K562 (cell line): ENCODE data around the gene RNF34. TPM values are rescaled to one million over a fixed set of nuclear protein-coding genes. Genes with fewer than 3 reads are reported as not detected.

Experiments
- ATAC-seq: fragments of 200-7000 bp; cut with Tn5 transposase; 3 replicates; pipeline ENCODE4 v1.9.1; 2020; ENCODE audit warnings: moderate library complexity
- BruUV-seq: library from RNA; stranded (reverse); fragments of 400-500 nt; replicated peaks from 2 replicates; lab custom pipeline; 2021; lab: Mats Ljungman, UMichigan
- CTCF ChIA-PET: fragments of 300-600 bp; formaldehyde crosslinking; extraction: SDS; loops from one replicate; lab custom pipeline; 2021; ENCODE audit warnings: low intra/inter-chr PET ratio; lab: Yijun Ruan, JAX
- POLR2A ChIA-PET: fragments of 300-600, 350-650 bp; sonication (Branson Sonifier 250); formaldehyde crosslinking; extraction: SDS; loops from one replicate; lab custom pipeline; 2021; ENCODE audit warnings: antibody characterized with exemption, inconsistent platforms; lab: Yijun Ruan, JAX
- DNase-seq, 4 experiments: peaks; one replicate each; pipeline versions ENCODE4 v3.0.0 to v3.0.0-alpha.2; 2011 to 2018; ENCODE audit warnings: low spot score in 3 of 4, mixed read lengths in 3 of 4; ENCODE audit errors: extremely low read depth in 1 of 4
- FAIRE-seq: peaks from 2 replicates; lab custom pipeline; 2011; peaks lifted over from hg19 to GRCh38; lab: Jason Lieb, UNC
- H2AFZ ChIP-seq: 2 replicates; pipeline ENCODE4 v1.6.0; 2011; ENCODE audit warnings: low read depth, low read length, control low read depth, inconsistent platforms
- H3K27ac ChIP-seq: fragments of 200-600 bp; 3 replicates; pipeline ENCODE4 v1.8.0; 2011; ENCODE audit warnings: low read depth, mild to moderate bottlenecking, control low read depth, inconsistent platforms, low read length, moderate library complexity, mixed read lengths; ENCODE audit errors: extremely low read depth
- H3K27me3 ChIP-seq, 2 experiments: fragments of 300-600 bp in 1 of 2; 2 replicates in 1 of 2; 3 replicates in 1 of 2; pipeline versions ENCODE4 v1.6.0 to v1.8.0; 2011; ENCODE audit warnings: inconsistent platforms in 2 of 2, low read length in 2 of 2, mild to moderate bottlenecking in 1 of 2, mixed read lengths in 1 of 2, moderate library complexity in 1 of 2; ENCODE audit not compliant: control insufficient read depth in 2 of 2, insufficient read depth in 2 of 2
- H3K36me3 ChIP-seq: fragments of 300-600 bp; 3 replicates; pipeline ENCODE4 v1.8.0; 2011; ENCODE audit warnings: mild to moderate bottlenecking, low read length, inconsistent platforms; ENCODE audit not compliant: control insufficient read depth, insufficient read depth
- H3K4me1 ChIP-seq, 2 experiments: fragments of 200-600 bp in 1 of 2; replicated peaks in 1 of 2; 2 replicates in 1 of 2; 3 replicates in 1 of 2; pipeline versions ENCODE4 v1.5.1 to v1.8.0; 2011; ENCODE audit warnings: inconsistent platforms in 2 of 2, low read length in 2 of 2, mild to moderate bottlenecking in 1 of 2, mixed read lengths in 1 of 2, moderate library complexity in 1 of 2; ENCODE audit not compliant: control insufficient read depth in 2 of 2, insufficient read depth in 2 of 2
- H3K4me2 ChIP-seq: 2 replicates; pipeline ENCODE4 v1.6.1; 2011; ENCODE audit warnings: low read length, control low read depth, inconsistent platforms, mixed read lengths; ENCODE audit not compliant: insufficient read depth
- H3K4me3 ChIP-seq: fragments of 200-600 bp; sonication (generic), shearing (Covaris generic); 2 replicates; pipeline ENCODE4 v1.5.1; 2016; ENCODE audit warnings: control low read depth, inconsistent platforms
- H3K79me2 ChIP-seq: fragments of 200-600 bp; 3 replicates; pipeline ENCODE4 v1.8.0; 2011; ENCODE audit warnings: low read length, inconsistent platforms; ENCODE audit not compliant: control insufficient read depth, insufficient read depth
- H3K9ac ChIP-seq, 2 experiments: 2 replicates each; pipeline versions ENCODE4 v1.6.0 to v1.6.1; 2011; ENCODE audit warnings: low read depth in 2 of 2, low read length in 2 of 2, control low read depth in 1 of 2, inconsistent platforms in 1 of 2, mild to moderate bottlenecking in 1 of 2, mixed read lengths in 1 of 2; ENCODE audit not compliant: insufficient read depth in 1 of 2
- H3K9me1 ChIP-seq: one replicate; pipeline ENCODE4 v1.6.0; 2011; ENCODE audit warnings: inconsistent platforms, mild to moderate bottlenecking, low read length, moderate library complexity; ENCODE audit not compliant: control insufficient read depth, insufficient read depth
- H3K9me3 ChIP-seq: replicated peaks from 2 replicates; pipeline ENCODE4 v1.5.1; 2011; ENCODE audit warnings: low read depth, low read length, inconsistent platforms; ENCODE audit not compliant: control insufficient read depth, insufficient read depth
- H4K20me1 ChIP-seq: replicated peaks from 2 replicates; pipeline ENCODE4 v1.6.1; 2011; ENCODE audit warnings: low read length, inconsistent platforms, mixed read lengths; ENCODE audit not compliant: control insufficient read depth, insufficient read depth
- WGBS: fragments of 100-300 bp; shearing (Covaris generic); methylation state at CpG from one replicate; pipeline ENCODE4 v1.1.6; 2016; ENCODE audit warnings: low coverage, mixed read lengths; ENCODE audit not compliant: insufficient coverage; ENCODE audit errors: missing lambda C conversion rate; 5-methylcytosine and 5-hydroxymethylcytosine counted together
- in situ Hi-C: fragments of 300-500 bp; cut with MboI; formaldehyde crosslinking; loops from 4 replicates; pipeline ENCODE4 v1.15.0; 2018; ENCODE audit warnings: inconsistent platforms, mixed read lengths
- intact Hi-C: fragments of 100-400 bp; cut with micrococcal nuclease; formaldehyde crosslinking; loops from 2 replicates; pipeline ENCODE4 v1.14.2; 2022
- polyA plus RNA-seq, 8 experiments: library from polyadenylated mRNA; depleted of rRNA in 4 of 8; stranded (reverse) in 5 of 8; unstranded in 3 of 8; fragments of >200 nt; fragmentation: Nextera tagmentation in 2 of 8; fragmentation: Illumina TruSeq in 1 of 8; extraction: Ambion mirVana in 2 of 8; extraction: Trizol in 1 of 8; gene quantifications; 2 replicates each; pipeline versions ENCODE4 v1.2.1 to v1.2.3, GENCODE V29; 2011 to 2014; ENCODE audit warnings: inconsistent platforms in 1 of 8, missing spikeins in 1 of 8
- total RNA-seq, 7 experiments: library from RNA; depleted of rRNA in 6 of 7; stranded (reverse); fragments of >200 nt in 6 of 7; fragmentation: Illumina TruSeq in 2 of 7; extraction: Trizol in 2 of 7; gene quantifications; 2 replicates each; pipeline versions ENCODE4 v1.2.1 to v1.2.3, GENCODE V29; 2011 to 2021; ENCODE audit warnings: low replicate concordance in 1 of 7
- TF ChIP-seq, protein P1 (sequence below): fragments of 250-450 bp; sonication (Bioruptor Pico); IDR thresholded peaks from 2 replicates; pipeline ENCODE4 v1.5.0; 2021; ENCODE audit warnings: mild to moderate bottlenecking, moderate library complexity

Gene RNF34
- total and polyA plus RNA-seq, 9 of the 15 experiments (the other 6 are each of a cell fraction or from before 2014, with no cell fraction given), result 41.7 to 88.9 (median 54.1) TPM

DNA sequence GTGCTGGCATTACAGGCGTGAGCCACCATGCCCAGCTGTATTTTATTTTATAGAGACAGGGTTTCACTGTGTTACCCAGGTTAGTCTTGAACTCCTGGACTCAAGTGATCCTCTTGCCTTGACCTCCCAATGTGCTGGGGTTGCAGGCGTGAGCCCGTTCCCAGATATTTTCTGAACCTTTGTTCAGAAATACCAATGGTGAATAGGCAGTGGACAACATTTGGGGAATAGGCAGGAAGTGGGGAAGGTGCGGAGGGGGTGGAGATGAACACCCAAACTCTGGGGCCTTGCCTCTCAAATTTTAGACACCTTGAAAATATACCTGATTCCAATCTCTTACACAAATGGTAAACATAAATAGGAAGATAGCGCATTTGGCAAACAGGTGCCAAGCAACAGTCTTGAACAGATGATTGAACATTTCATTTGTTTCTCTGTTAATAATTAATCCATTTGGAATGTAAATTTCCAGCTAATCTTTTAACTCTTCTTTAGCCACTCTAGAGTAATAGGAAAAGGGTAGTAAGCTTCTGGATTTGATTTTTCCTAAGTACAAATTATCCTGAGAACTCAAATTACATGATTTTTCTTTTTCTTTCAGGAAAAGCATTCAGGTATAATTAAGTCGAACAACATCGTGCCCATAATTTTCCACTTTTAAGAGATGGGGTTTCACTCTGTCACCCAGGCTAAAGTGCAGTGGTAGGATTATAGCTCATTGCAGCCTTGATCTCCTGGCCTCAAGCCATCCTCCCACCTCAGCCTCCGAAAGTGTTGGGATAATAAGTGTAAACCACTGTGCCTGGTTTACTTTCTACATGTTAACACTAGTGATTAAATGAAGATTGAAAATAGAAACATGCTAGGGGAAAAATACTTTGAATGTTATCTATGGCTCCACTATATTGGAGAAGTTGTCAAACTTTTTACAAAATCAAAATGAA lies 22.9 kb upstream of the RNF34 start:
- peak; percentile 19 for FAIRE-seq
- intact Hi-C loops (no loop called here), in situ Hi-C loops (no loop called here)
- H3K9me1 ChIP-seq, result no peaks in the 10 kb centered on the region
- POLR2A ChIA-PET, result interaction anchor here (0.7 to 1.5 kb wide), 3 partner anchors 9 to 1272 kb away, joined by 3 to 7 read pairs (median 4); no protein-coding TSS in a partner anchor
- H3K9ac ChIP-seq, result no peak overlapping the region
- DNase-seq, result no peak
- 49% methylated on average over 8 of the region's 8 CpGs for WGBS
- no peaks in the 10 kb centered on the region for H4K20me1 ChIP-seq
- H3K4me1 ChIP-seq, result no peaks in the 10 kb centered on the region; a peak in 1 of 5 replicates
- no peaks in the 10 kb centered on the region for H3K36me3 ChIP-seq
- H3K4me2 ChIP-seq, result no peak overlapping the region
- TF ChIP-seq, protein P1, sequence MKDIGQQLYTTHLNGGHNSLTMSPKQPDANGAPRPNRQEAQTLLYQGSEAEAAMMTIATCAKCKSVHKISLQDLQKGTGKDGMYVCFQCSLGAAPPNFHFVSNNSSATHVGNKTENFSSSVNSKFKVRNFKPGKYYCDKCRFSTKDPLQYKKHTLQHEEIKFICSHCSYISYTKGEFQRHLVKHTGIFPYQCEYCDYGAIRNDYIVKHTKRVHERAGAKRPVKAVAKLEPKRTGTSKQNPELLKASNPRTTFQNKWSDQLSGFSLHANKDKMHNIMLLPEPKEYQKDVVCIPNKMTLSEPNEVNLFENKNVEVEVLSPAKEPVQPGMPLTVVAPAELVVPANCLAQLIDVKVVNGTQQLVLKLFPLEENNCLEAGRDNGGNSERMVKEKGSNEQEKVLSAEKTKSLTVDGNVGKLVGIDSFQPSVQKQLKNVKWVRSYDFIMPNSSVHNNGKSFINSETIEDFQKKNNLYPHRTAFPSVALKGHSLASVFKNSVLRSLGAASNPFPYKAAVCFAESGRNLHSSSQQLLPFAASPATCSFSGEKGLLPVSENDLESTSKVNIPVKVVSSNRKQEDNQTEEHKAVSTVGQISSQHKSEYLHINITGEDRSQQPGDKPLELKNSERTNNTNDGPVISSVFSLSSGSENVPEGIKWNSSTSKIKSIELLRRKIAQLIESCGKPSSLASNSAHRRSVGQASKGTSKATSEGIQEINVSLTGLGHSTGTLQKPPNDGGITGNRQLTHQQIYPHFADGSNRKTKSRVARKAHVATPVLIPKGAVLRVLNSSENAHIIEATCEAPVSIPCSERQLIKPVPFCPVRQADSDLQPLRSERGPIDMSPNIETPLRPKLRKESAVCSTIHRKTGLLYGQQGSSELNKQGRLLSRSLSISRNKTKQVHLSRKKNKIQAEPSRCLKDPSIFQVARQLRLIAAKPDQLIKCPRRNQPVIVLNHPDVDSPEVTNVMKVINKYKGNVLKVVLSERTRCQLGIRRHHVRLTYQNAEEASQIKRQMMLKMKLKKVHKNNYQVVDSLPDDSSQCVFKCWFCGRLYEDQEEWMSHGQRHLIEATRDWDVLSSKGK (CRISPR knock-in tag), result no peak
- no TSS peak for BruUV-seq
- no peak for ATAC-seq
- no peaks in the 10 kb centered on the region for H3K9me3 ChIP-seq
- H3K27me3 ChIP-seq, result no peaks in the 10 kb centered on the region
- H3K27ac ChIP-seq, result no peak overlapping the region
- H2AFZ ChIP-seq, result no peak overlapping the region
- no peaks in the 10 kb centered on the region for H3K79me2 ChIP-seq
- CTCF ChIA-PET, result no interaction called here
- H3K4me3 ChIP-seq, result no peak overlapping the region
